NB4 (cell line): ENCODE measurements around the gene APOO.

Experiments
- CTCF ChIP-seq: IDR thresholded peaks from one replicate; pipeline ENCODE4 v1.5.1; 2012; ENCODE audit warnings: low read depth, low read length
- POLR2A ChIP-seq: IDR thresholded peaks from 2 replicates; pipeline ENCODE4 v1.6.1; 2011; ENCODE audit warnings: mild to moderate bottlenecking; ENCODE audit not compliant: insufficient read length; ENCODE audit errors: extremely low read depth

GRCh38 chrX:23896981-23897380 lies 10.8 kb downstream of the APOO start:
- TF ChIP-seq CTCF (no peak), POLR2A (no peak)
